ENCODE data around the gene MMP15.
"Not testable (repeated sequence)": the region's sequence is repeated elsewhere in the genome, so short reads cannot be mapped to it uniquely, and the experiment has no call there.

Gene MMP15

GRCh38 chr16:57997176-57997527 lies 28.4 kb upstream of the MMP15 start:
- DNase-seq = no peak

- no peak for DNase-seq
Measured at GRCh38 chr16:57997528-57998265, 27.9 kb upstream of the MMP15 start.

GRCh38 chr16:57998486-57998885 lies 27.1 kb upstream of the MMP15 start:
- peak; percentile 37 to 42 for DNase-seq

GRCh38 chr16:57998992-57999365 lies 26.6 kb upstream of the MMP15 start:
- no peak for DNase-seq

GRCh38 chr16:57999366-57999970 lies 26.1 kb upstream of the MMP15 start:
- peak in 1 of 2 experiments; percentile 16 for DNase-seq

- no peak for DNase-seq
Measured at GRCh38 chr16:57999971-58000705, 25.4 kb upstream of the MMP15 start, which contains the start of gene ZNF319. Gene ZNF319, minus strand, starts transcription at chr16:58000672. Its CDS starts 2,407 bp downstream, at chr16:57998265.

- peak; percentile 65 to 67 for DNase-seq
Measured at GRCh38 chr16:58000706-58001676, 24.6 kb upstream of the MMP15 start, which contains the start of gene USB1. Gene USB1, plus strand, starts transcription at chr16:58001407. Its CDS starts 77 bp downstream, at chr16:58001484.

- no peak for DNase-seq
Measured at GRCh38 chr16:58001781-58002415, 23.7 kb upstream of the MMP15 start.

GRCh38 chr16:58002416-58002800 lies 23.1 kb upstream of the MMP15 start:
- no peak for DNase-seq

- no peak for DNase-seq
Measured at GRCh38 chr16:58002936-58003335, 22.6 kb upstream of the MMP15 start.

- DNase-seq = not testable (repeated sequence)
Measured at GRCh38 chr16:58004736-58005135, 20.8 kb upstream of the MMP15 start.

GRCh38 chr16:58009856-58010416 lies 15.6 kb upstream of the MMP15 start:
- DNase-seq = no peak

- no peak for DNase-seq
Measured at GRCh38 chr16:58010886-58011285, 14.7 kb upstream of the MMP15 start.

- no peak for DNase-seq
Measured at GRCh38 chr16:58011652-58012051, 13.9 kb upstream of the MMP15 start.

- no peak for DNase-seq
Measured at GRCh38 chr16:58012481-58012880, 13.1 kb upstream of the MMP15 start.

GRCh38 chr16:58013201-58013956 lies 12.2 kb upstream of the MMP15 start:
- DNase-seq = no peak

GRCh38 chr16:58016840-58017446 lies 8.6 kb upstream of the MMP15 start:
- DNase-seq = no peak

GRCh38 chr16:58018803-58019202 lies 6.8 kb upstream of the MMP15 start:
- no peak for DNase-seq

GRCh38 chr16:58019866-58020538 lies 5.6 kb upstream of the MMP15 start:
- no peak for DNase-seq
